GM12878 (cell line): Measurements from ENCODE around the gene GLE1.

Experiments used
- EZH2 ChIP-seq: IDR thresholded peaks from 2 replicates; pipeline ENCODE4 v1.6.1; 2012; ENCODE audit warnings: low read depth, mild to moderate bottlenecking, control low read depth, inconsistent platforms, low read length, borderline replicate concordance; ENCODE audit not compliant: control insufficient read depth
- HCFC1 ChIP-seq: fragments of 150-350 bp; IDR thresholded peaks from 2 replicates; pipeline ENCODE4 v1.6.1; 2014; ENCODE audit warnings: low read length
- NRF1 ChIP-seq: conservative IDR thresholded peaks from 2 replicates; pipeline ENCODE4 v1.6.1; 2011; ENCODE audit warnings: mild to moderate bottlenecking, low read depth, low read length, improper control_type of control experiment
- POLR2A ChIP-seq: IDR thresholded peaks from 2 replicates; pipeline ENCODE4 v1.6.1; 2011; ENCODE audit warnings: low read depth, mild to moderate bottlenecking, low read length
- POLR2AphosphoS5 ChIP-seq: IDR thresholded peaks from 2 replicates; pipeline ENCODE4 v1.6.1; 2011; ENCODE audit warnings: mild to moderate bottlenecking, low read length, inconsistent platforms
- RCOR1 ChIP-seq: conservative IDR thresholded peaks from 2 replicates; pipeline ENCODE4 v1.6.1; 2012; ENCODE audit warnings: low read depth, low read length, improper control_type of control experiment
- SP1 ChIP-seq: IDR thresholded peaks from one replicate; pipeline ENCODE4 v1.6.1; 2011; ENCODE audit warnings: low read depth, low read length
- TAF1 ChIP-seq: IDR thresholded peaks from 2 replicates; pipeline ENCODE4 v1.6.1; 2011; ENCODE audit warnings: mild to moderate bottlenecking, low read depth, low read length, borderline replicate concordance
- TCF12 ChIP-seq: IDR thresholded peaks from 2 replicates; pipeline ENCODE4 v1.6.1; 2011; ENCODE audit warnings: low read depth, mild to moderate bottlenecking, low read length
- TF ChIP-seq, protein P1 (sequence below): fragments of 450-650 bp; IDR thresholded peaks from 2 replicates; pipeline ENCODE4 v1.6.1; 2018; ENCODE audit warnings: mild to moderate bottlenecking, low read depth, moderate library complexity; ENCODE audit not compliant: partially characterized antibody
- TF ChIP-seq, protein P2 (sequence below), 3 experiments: IDR thresholded peaks in 2 of 3; conservative IDR thresholded peaks in 1 of 3; 2 replicates each; pipeline ENCODE4 v1.5.1; 2011; ENCODE audit warnings: low read depth in 3 of 3, low read length in 3 of 3, mild to moderate bottlenecking in 3 of 3, control low read depth in 2 of 3, moderate library complexity in 2 of 3, inconsistent platforms in 1 of 3, mixed read lengths in 1 of 3; ENCODE audit not compliant: control insufficient read depth in 2 of 3, insufficient read depth in 1 of 3; ENCODE audit errors: extremely low read depth in 1 of 3

DNA sequence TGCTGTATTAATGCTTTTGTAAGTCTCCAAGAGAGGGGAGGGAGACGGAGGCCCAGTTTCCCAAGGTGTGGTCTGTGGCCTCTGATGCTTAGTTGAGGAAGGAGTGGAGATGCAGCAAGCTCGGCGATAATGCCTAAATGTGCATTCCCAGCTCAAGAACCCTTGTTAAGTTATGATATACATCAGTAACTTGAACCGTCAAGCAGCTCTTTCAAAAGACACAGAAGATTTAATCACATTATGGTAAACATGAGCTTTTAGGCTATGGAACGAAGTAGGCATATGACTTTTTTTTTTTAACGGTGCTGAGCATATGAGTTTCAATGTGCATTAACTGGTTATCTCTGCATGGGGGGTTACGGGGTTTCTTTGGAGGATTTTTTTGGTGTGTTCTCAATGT lies 22.3 kb upstream of the GLE1 start:
- TF ChIP-seq, protein P1, sequence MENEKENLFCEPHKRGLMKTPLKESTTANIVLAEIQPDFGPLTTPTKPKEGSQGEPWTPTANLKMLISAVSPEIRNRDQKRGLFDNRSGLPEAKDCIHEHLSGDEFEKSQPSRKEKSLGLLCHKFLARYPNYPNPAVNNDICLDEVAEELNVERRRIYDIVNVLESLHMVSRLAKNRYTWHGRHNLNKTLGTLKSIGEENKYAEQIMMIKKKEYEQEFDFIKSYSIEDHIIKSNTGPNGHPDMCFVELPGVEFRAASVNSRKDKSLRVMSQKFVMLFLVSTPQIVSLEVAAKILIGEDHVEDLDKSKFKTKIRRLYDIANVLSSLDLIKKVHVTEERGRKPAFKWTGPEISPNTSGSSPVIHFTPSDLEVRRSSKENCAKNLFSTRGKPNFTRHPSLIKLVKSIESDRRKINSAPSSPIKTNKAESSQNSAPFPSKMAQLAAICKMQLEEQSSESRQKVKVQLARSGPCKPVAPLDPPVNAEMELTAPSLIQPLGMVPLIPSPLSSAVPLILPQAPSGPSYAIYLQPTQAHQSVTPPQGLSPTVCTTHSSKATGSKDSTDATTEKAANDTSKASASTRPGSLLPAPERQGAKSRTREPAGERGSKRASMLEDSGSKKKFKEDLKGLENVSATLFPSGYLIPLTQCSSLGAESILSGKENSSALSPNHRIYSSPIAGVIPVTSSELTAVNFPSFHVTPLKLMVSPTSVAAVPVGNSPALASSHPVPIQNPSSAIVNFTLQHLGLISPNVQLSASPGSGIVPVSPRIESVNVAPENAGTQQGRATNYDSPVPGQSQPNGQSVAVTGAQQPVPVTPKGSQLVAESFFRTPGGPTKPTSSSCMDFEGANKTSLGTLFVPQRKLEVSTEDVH = no peak
- TF ChIP-seq, protein P2, sequence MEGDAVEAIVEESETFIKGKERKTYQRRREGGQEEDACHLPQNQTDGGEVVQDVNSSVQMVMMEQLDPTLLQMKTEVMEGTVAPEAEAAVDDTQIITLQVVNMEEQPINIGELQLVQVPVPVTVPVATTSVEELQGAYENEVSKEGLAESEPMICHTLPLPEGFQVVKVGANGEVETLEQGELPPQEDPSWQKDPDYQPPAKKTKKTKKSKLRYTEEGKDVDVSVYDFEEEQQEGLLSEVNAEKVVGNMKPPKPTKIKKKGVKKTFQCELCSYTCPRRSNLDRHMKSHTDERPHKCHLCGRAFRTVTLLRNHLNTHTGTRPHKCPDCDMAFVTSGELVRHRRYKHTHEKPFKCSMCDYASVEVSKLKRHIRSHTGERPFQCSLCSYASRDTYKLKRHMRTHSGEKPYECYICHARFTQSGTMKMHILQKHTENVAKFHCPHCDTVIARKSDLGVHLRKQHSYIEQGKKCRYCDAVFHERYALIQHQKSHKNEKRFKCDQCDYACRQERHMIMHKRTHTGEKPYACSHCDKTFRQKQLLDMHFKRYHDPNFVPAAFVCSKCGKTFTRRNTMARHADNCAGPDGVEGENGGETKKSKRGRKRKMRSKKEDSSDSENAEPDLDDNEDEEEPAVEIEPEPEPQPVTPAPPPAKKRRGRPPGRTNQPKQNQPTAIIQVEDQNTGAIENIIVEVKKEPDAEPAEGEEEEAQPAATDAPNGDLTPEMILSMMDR (IDR thresholded peaks at IDR 0.05 in 2 of 3, conservative IDR thresholded peaks at IDR 0.05 in 1 of 3; ENCODE audit: control insufficient read depth in 2 of 3, extremely low read depth in 1 of 3, insufficient read depth in 1 of 3, low read depth in 3 of 3, low read length in 3 of 3) = no peak
- TF ChIP-seq POLR2A (no peak), SP1 (no peak), TAF1 (no peak), TCF12 (no peak), EZH2 (no peak), HCFC1 (no peak), NRF1 (no peak), RCOR1 (no peak), POLR2AphosphoS5 (no peak)
